Ascending aorta (tissue), 2 donors: ENCODE data around the gene FUZ. TPM values are rescaled to one million over a fixed set of nuclear protein-coding genes. Genes with fewer than 3 reads are reported as not detected.

Experiments
- DNase-seq, 2 donors: peaks; one replicate each; pipeline ENCODE4 v3.0.0-alpha.2; 2019; ENCODE audit warnings: low spot score in 2 of 2
- H3K27ac ChIP-seq, 2 donors: fragments of 200-600 bp; sonication (generic); one replicate each; pipeline ENCODE4 v1.5.1; 2016 to 2017; ENCODE audit warnings: mild to moderate bottlenecking in 1 of 2
- H3K27me3 ChIP-seq: fragments of 200-600 bp; sonication (generic); one replicate; pipeline ENCODE4 v1.5.1; 2017
- H3K36me3 ChIP-seq, 2 donors: fragments of 200-600 bp; sonication (generic); one replicate each; pipeline ENCODE4 v1.5.1; 2016
- H3K4me1 ChIP-seq, 2 donors: fragments of 200-600 bp; sonication (generic); one replicate each; pipeline ENCODE4 v1.5.1; 2016 to 2017; ENCODE audit warnings: mild to moderate bottlenecking in 1 of 2
- H3K4me3 ChIP-seq, 2 donors: fragments of 200-600 bp; sonication (generic); one replicate each; pipeline ENCODE4 v1.5.1; 2016 to 2017; ENCODE audit warnings: mild to moderate bottlenecking in 1 of 2
- H3K9me3 ChIP-seq, 2 donors: fragments of 200-600 bp; sonication (generic); one replicate each; pipeline ENCODE4 v1.5.1; 2016
- CTCF ChIP-seq, 3 experiments: fragments of 200-600 bp in 2 of 3; fragments of 450-650 bp in 1 of 3; sonication (generic) in 2 of 3; IDR thresholded peaks; one replicate each; pipeline ENCODE4 v1.5.1; 2016 to 2019; ENCODE audit warnings: antibody characterized with exemption in 3 of 3, mild to moderate bottlenecking in 1 of 3, moderate library complexity in 1 of 3
- intact Hi-C: fragments of 100-400 bp; cut with DNase I; formaldehyde crosslinking; loops from one replicate; pipeline ENCODE4 v1.15.1; 2023
- total RNA-seq: library from RNA; depleted of rRNA; stranded (reverse); fragments of >200 nt; gene quantifications from one replicate; pipeline ENCODE4 v1.1.0, GENCODE V29; 2016

The FUZ gene
- total RNA-seq, 1 donor from 2014 or later = 22.1 TPM

- no peaks in the 10 kb centered on the region for H3K27me3 ChIP-seq
- intact Hi-C loops = no loop called here
- H3K36me3 ChIP-seq = peaks cover 34 to 40% of the 10 kb centered on the region in 2 donors
- no peaks in the 10 kb centered on the region for H3K9me3 ChIP-seq
- peaks cover 6 to 17% of the 10 kb centered on the region in 2 donors for H3K4me1 ChIP-seq
- TF ChIP-seq CTCF (IDR thresholded peaks at IDR 0.05) = no peak
- H3K4me3 ChIP-seq = no peak overlapping the region
- DNase-seq = no peak
- no peak overlapping the region for H3K27ac ChIP-seq
Measured at GRCh38 chr19:49806620-49806959, 6.5 kb downstream of the FUZ start.

GRCh38 chr19:49805822-49806619 lies 7.1 kb downstream of the FUZ start:
- intact Hi-C loops = no loop called here
- Histone ChIP-seq H3K27me3 (no peaks in the 10 kb centered on the region), H3K4me1 (peaks cover 6 to 17% of the 10 kb centered on the region in 2 donors), H3K27ac (no peak overlapping the region), H3K36me3 (peaks cover 39 to 45% of the 10 kb centered on the region in 2 donors), H3K9me3 (no peaks in the 10 kb centered on the region), H3K4me3 (no peak overlapping the region)
- TF ChIP-seq CTCF (IDR thresholded peaks at IDR 0.05) = no peak
- DNase-seq = no peak

- H3K4me3 ChIP-seq = no peak overlapping the region
- no peaks in the 10 kb centered on the region for H3K27me3 ChIP-seq
- peaks cover 0 to 8% of the 10 kb centered on the region in 2 donors for H3K4me1 ChIP-seq
- TF ChIP-seq CTCF (IDR thresholded peaks at IDR 0.05) = no peak
- no peak for DNase-seq
- H3K36me3 ChIP-seq = peaks cover 61 to 71% of the 10 kb centered on the region in 2 donors
- no peaks in the 10 kb centered on the region for H3K9me3 ChIP-seq
- intact Hi-C loops = no loop called here
- H3K27ac ChIP-seq = no peak overlapping the region
Measured at GRCh38 chr19:49803529-49803856, 9.6 kb downstream of the FUZ start.

- Histone ChIP-seq H3K27ac (peak overlapping the region; percentile 28 to 36), H3K4me3 (peak overlapping the region in 1 of 2 donors; percentile 20), H3K4me1 (peaks cover 0 to 5% of the 10 kb centered on the region in 2 donors), H3K9me3 (no peaks in the 10 kb centered on the region), H3K36me3 (peaks cover 61 to 76% of the 10 kb centered on the region in 2 donors), H3K27me3 (no peaks in the 10 kb centered on the region)
- intact Hi-C loops = no loop called here
- DNase-seq = peak in 1 of 2 donors; percentile 63
- no peak for TF ChIP-seq CTCF (IDR thresholded peaks at IDR 0.05)
Measured at GRCh38 chr19:49802836-49803528, 10.1 kb downstream of the FUZ start.

- intact Hi-C loops = no loop called here
- Histone ChIP-seq H3K4me3 (peak overlapping the region; percentile 20 to 53), H3K36me3 (peaks cover 66 to 83% of the 10 kb centered on the region in 2 donors), H3K9me3 (no peaks in the 10 kb centered on the region), H3K27me3 (no peaks in the 10 kb centered on the region), H3K27ac (peak overlapping the region; percentile 28 to 36), H3K4me1 (peaks cover 0 to 5% of the 10 kb centered on the region in 2 donors)
- peak in 1 of 3 experiments; percentile 43 for TF ChIP-seq CTCF (IDR thresholded peaks at IDR 0.05)
- peak; percentile 32 to 91 for DNase-seq
Measured at GRCh38 chr19:49801966-49802661, 11.0 kb downstream of the FUZ start.
